HepG2 (cell line): Measurements from ENCODE around the gene MYH7. TPM values are rescaled to one million over a fixed set of nuclear protein-coding genes. Genes with fewer than 3 reads are reported as not detected.

Experiments used
- ADNP ChIP-seq: sonication (generic); formaldehyde crosslinking; IDR thresholded peaks from 2 replicates; pipeline ENCODE4 v1.4.0; 2020; ENCODE audit warnings: missing genetic modification reagents
- ASH2L ChIP-seq: fragments of 300-600, 200-600 bp; sonication (generic); IDR thresholded peaks from 2 replicates; pipeline ENCODE4 v1.7.0; 2017; ENCODE audit warnings: low read depth, mild to moderate bottlenecking, moderate library complexity, mixed read lengths, low read length; ENCODE audit not compliant: insufficient read length
- DNMT3B ChIP-seq: conservative IDR thresholded peaks from 2 replicates; pipeline ENCODE4 v1.6.1; 2016; ENCODE audit warnings: missing biosample characterization, control low read depth
- EED ChIP-seq: sonication (generic); formaldehyde crosslinking; IDR thresholded peaks from 2 replicates; pipeline ENCODE4 v1.5.0; 2020; ENCODE audit warnings: mild to moderate bottlenecking, missing genetic modification reagents
- GFI1 ChIP-seq: sonication (generic); formaldehyde crosslinking; IDR thresholded peaks from 2 replicates; pipeline ENCODE4 v1.5.0; 2020; ENCODE audit warnings: missing genetic modification reagents, mild to moderate bottlenecking, borderline replicate concordance
- MYC ChIP-seq: sonication (generic); formaldehyde crosslinking; IDR thresholded peaks from 2 replicates; pipeline ENCODE4 v1.9.0; 2021; ENCODE audit warnings: missing genetic modification reagents, borderline replicate concordance
- PHF8 ChIP-seq: sonication (generic); formaldehyde crosslinking; IDR thresholded peaks from 2 replicates; pipeline ENCODE4 v1.5.0; 2020; ENCODE audit warnings: missing genetic modification reagents
- PTBP1 ChIP-seq: fragments of 200-400 bp; formaldehyde crosslinking; IDR thresholded peaks from 2 replicates; pipeline ENCODE4 v1.6.1; 2018; ENCODE audit warnings: low read length, low read depth; ENCODE audit not compliant: poor library complexity, severe bottlenecking
- RNF2 ChIP-seq: fragments of 450-650 bp; conservative IDR thresholded peaks from 2 replicates; pipeline ENCODE4 v1.6.1; 2016; ENCODE audit warnings: low read depth
- SRSF9 ChIP-seq: fragments of 200-400 bp; formaldehyde crosslinking; IDR thresholded peaks from 2 replicates; pipeline ENCODE4 v1.6.1; 2018; ENCODE audit warnings: borderline replicate concordance, mild to moderate bottlenecking, low read depth, low read length; ENCODE audit not compliant: insufficient read depth, poor library complexity, severe bottlenecking
- ZC3H13 ChIP-seq: sonication (generic); formaldehyde crosslinking; IDR thresholded peaks from 2 replicates; pipeline ENCODE4 v1.8.1; 2023; ENCODE audit warnings: mild to moderate bottlenecking, missing genetic modification reagents, moderate library complexity
- ZNF143 ChIP-seq: sonication (generic); formaldehyde crosslinking; IDR thresholded peaks from 2 replicates; pipeline ENCODE4 v1.4.0; 2020; ENCODE audit warnings: missing genetic modification reagents
- ZNF564 ChIP-seq: sonication (generic); formaldehyde crosslinking; IDR thresholded peaks from 2 replicates; pipeline ENCODE4 v1.8.1; 2023; ENCODE audit warnings: mild to moderate bottlenecking, missing genetic modification reagents
- ZNF678 ChIP-seq: sonication (generic); formaldehyde crosslinking; IDR thresholded peaks from 2 replicates; pipeline ENCODE4 v1.4.0; 2020; ENCODE audit warnings: mild to moderate bottlenecking, missing genetic modification reagents
- ZNF83 ChIP-seq: sonication (generic); formaldehyde crosslinking; IDR thresholded peaks from 2 replicates; pipeline ENCODE4 v1.4.0; 2020; ENCODE audit warnings: missing genetic modification reagents, mild to moderate bottlenecking, borderline replicate concordance
- polyA plus RNA-seq, 8 experiments: library from polyadenylated mRNA; depleted of rRNA in 3 of 8; stranded (reverse) in 7 of 8; unstranded in 1 of 8; fragments of >200 nt; fragmentation: Illumina TruSeq in 4 of 8; extraction: Trizol in 4 of 8; gene quantifications; 2 replicates each; pipeline versions ENCODE4 v1.2.1 to v1.2.3, GENCODE V29; 2011 to 2016; ENCODE audit warnings: low read depth in 4 of 8, missing spikeins in 1 of 8, mixed read lengths in 1 of 8; ENCODE audit not compliant: insufficient read depth in 1 of 8
- total RNA-seq, 5 experiments: library from RNA; depleted of rRNA; stranded (reverse); fragments of >200 nt; fragmentation: Illumina TruSeq; extraction: Trizol; gene quantifications; 2 replicates each; pipeline ENCODE4 v1.2.3, GENCODE V29; 2016; ENCODE audit warnings: low read depth in 1 of 5
- TF ChIP-seq, protein P1 (sequence below): sonication (generic); formaldehyde crosslinking; IDR thresholded peaks from 2 replicates; pipeline ENCODE4 v1.4.0; 2020; ENCODE audit warnings: missing genetic modification reagents
- TF ChIP-seq, protein P2 (sequence below): sonication (generic); formaldehyde crosslinking; IDR thresholded peaks from 2 replicates; pipeline ENCODE4 v1.8.0; 2022; ENCODE audit warnings: mild to moderate bottlenecking, missing genetic modification reagents, borderline replicate concordance
- TF ChIP-seq, protein P3 (sequence below), 2 experiments: fragments of 450-650 bp in 1 of 2; sonication (generic) in 1 of 2; formaldehyde crosslinking in 1 of 2; IDR thresholded peaks; 2 replicates each; pipeline versions ENCODE4 v1.6.1 to v1.8.0; 2016 to 2022; ENCODE audit warnings: antibody characterized with exemption in 1 of 2, mild to moderate bottlenecking in 1 of 2, missing genetic modification reagents in 1 of 2

Gene MYH7
- total and polyA plus RNA-seq, 2 of the 13 experiments (the other 11 are each of a cell fraction or from before 2014, with no cell fraction given) = 0.04 TPM; not detected in 1

DNA sequence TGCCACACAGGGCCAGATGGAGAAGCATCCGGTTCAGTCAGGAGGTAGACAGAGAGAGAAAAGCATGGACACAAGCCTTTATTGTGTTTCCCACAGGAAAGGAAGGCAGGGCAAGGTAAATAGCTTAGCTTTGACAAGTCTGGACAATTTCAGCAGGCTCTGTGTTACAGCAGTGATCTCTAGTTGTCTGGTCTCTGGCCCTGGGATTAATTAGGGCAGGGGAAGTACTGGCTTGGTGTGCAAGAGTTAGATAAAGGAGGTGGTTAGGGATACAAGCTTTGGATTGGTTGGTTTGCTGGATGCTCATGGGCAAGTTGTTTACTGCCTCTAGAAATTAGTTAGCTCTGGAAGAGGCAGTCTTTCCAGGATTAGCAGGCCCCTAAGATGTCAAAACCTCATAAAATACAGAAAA, 19.0 kb upstream of the MYH7 start (continued):
- TF ChIP-seq, protein P1, sequence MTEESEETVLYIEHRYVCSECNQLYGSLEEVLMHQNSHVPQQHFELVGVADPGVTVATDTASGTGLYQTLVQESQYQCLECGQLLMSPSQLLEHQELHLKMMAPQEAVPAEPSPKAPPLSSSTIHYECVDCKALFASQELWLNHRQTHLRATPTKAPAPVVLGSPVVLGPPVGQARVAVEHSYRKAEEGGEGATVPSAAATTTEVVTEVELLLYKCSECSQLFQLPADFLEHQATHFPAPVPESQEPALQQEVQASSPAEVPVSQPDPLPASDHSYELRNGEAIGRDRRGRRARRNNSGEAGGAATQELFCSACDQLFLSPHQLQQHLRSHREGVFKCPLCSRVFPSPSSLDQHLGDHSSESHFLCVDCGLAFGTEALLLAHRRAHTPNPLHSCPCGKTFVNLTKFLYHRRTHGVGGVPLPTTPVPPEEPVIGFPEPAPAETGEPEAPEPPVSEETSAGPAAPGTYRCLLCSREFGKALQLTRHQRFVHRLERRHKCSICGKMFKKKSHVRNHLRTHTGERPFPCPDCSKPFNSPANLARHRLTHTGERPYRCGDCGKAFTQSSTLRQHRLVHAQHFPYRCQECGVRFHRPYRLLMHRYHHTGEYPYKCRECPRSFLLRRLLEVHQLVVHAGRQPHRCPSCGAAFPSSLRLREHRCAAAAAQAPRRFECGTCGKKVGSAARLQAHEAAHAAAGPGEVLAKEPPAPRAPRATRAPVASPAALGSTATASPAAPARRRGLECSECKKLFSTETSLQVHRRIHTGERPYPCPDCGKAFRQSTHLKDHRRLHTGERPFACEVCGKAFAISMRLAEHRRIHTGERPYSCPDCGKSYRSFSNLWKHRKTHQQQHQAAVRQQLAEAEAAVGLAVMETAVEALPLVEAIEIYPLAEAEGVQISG = no peak
- TF ChIP-seq PHF8 (CRISPR knock-in tag) (no peak), ZNF564 (no peak), RNF2 (no peak), ADNP (CRISPR knock-in tag) (no peak), GFI1 (CRISPR knock-in tag) (no peak), ASH2L (no peak), SRSF9 (no peak), ZC3H13 (CRISPR knock-in tag) (no peak), PTBP1 (no peak), EED (CRISPR knock-in tag) (no peak), MYC (CRISPR knock-in tag) (no peak), ZNF678 (CRISPR knock-in tag) (no peak), ZNF143 (no peak), DNMT3B (CRISPR knock-in tag) (no peak), ZNF83 (CRISPR knock-in tag) (no peak)
- TF ChIP-seq, protein P2, sequence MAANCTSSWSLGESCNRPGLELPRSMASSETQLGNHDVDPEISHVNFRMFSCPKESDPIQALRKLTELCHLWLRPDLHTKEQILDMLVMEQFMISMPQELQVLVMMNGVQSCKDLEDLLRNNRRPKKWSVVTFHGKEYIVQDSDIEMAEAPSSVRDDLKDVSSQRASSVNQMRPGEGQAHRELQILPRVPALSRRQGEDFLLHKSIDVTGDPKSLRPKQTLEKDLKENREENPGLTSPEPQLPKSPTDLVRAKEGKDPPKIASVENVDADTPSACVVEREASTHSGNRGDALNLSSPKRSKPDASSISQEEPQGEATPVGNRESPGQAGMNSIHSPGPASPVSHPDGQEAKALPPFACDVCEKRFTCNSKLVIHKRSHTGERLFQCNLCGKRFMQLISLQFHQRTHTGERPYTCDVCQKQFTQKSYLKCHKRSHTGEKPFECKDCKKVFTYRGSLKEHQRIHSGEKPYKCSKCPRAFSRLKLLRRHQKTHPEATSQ (CRISPR knock-in tag) = no peak
- TF ChIP-seq, protein P3, sequence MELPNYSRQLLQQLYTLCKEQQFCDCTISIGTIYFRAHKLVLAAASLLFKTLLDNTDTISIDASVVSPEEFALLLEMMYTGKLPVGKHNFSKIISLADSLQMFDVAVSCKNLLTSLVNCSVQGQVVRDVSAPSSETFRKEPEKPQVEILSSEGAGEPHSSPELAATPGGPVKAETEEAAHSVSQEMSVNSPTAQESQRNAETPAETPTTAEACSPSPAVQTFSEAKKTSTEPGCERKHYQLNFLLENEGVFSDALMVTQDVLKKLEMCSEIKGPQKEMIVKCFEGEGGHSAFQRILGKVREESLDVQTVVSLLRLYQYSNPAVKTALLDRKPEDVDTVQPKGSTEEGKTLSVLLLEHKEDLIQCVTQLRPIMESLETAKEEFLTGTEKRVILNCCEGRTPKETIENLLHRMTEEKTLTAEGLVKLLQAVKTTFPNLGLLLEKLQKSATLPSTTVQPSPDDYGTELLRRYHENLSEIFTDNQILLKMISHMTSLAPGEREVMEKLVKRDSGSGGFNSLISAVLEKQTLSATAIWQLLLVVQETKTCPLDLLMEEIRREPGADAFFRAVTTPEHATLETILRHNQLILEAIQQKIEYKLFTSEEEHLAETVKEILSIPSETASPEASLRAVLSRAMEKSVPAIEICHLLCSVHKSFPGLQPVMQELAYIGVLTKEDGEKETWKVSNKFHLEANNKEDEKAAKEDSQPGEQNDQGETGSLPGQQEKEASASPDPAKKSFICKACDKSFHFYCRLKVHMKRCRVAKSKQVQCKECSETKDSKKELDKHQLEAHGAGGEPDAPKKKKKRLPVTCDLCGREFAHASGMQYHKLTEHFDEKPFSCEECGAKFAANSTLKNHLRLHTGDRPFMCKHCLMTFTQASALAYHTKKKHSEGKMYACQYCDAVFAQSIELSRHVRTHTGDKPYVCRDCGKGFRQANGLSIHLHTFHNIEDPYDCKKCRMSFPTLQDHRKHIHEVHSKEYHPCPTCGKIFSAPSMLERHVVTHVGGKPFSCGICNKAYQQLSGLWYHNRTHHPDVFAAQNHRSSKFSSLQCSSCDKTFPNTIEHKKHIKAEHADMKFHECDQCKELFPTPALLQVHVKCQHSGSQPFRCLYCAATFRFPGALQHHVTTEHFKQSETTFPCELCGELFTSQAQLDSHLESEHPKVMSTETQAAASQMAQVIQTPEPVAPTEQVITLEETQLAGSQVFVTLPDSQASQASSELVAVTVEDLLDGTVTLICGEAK (IDR thresholded peaks at IDR 0.05) = no peak
- TF ChIP-seq, protein P3 (CRISPR knock-in tag; IDR thresholded peaks at IDR 0.05) = no peak
